ENCODE results near the gene ACSBG1. TPM values are rescaled to one million over a fixed set of nuclear protein-coding genes. Genes with fewer than 3 reads are reported as not detected.

The ACSBG1 gene
- total RNA-seq, 2 donors from 2014 or later = not detected

- no peak for DNase-seq (ENCODE audit: low spot score)
Observed at GRCh38 chr15:78195735-78196201, 38.6 kb downstream of the ACSBG1 start.

GRCh38 chr15:78194568-78194925 is 39.8 kb downstream of the ACSBG1 start:
- no peak overlapping the region for H3K4me3 ChIP-seq
- DNase-seq (ENCODE audit: low spot score) (no peak), ATAC-seq (ENCODE audit: insufficient number of reproducible peaks, low FRiP score, low read depth) (no peak)
- H3K9me3 ChIP-seq = no peaks in the 10 kb centered on the region
- H3K36me3 ChIP-seq = no peaks in the 10 kb centered on the region
- no peaks in the 10 kb centered on the region for H3K27me3 ChIP-seq (replicated peaks; ENCODE audit: insufficient read depth)
- no peak overlapping the region for H3K27ac ChIP-seq
- TF ChIP-seq CTCF (IDR thresholded peaks at IDR 0.05) = no peak
- H3K4me1 ChIP-seq (ENCODE audit: control insufficient read depth in 1 of 2, low read depth in 2 of 2) = no peaks in the 10 kb centered on the region

More at GRCh38 chr15:78195735-78196201, 38.6 kb downstream of the ACSBG1 start:
- Histone ChIP-seq H3K9me3 (no peaks in the 10 kb centered on the region), H3K36me3 (no peaks in the 10 kb centered on the region), H3K4me1 (ENCODE audit: control insufficient read depth in 1 of 2, low read depth in 2 of 2) (no peaks in the 10 kb centered on the region), H3K27me3 (replicated peaks; ENCODE audit: insufficient read depth) (no peaks in the 10 kb centered on the region), H3K4me3 (no peak overlapping the region), H3K27ac (no peak overlapping the region)
- TF ChIP-seq CTCF (IDR thresholded peaks at IDR 0.05) = peak; percentile 73
- ATAC-seq (ENCODE audit: insufficient number of reproducible peaks, low FRiP score, low read depth) = no peak

GRCh38 chr15:78193731-78194567 is 40.4 kb downstream of the ACSBG1 start:
- H3K36me3 ChIP-seq = no peaks in the 10 kb centered on the region
- no peak for TF ChIP-seq CTCF (IDR thresholded peaks at IDR 0.05)
- ATAC-seq (ENCODE audit: insufficient number of reproducible peaks, low FRiP score, low read depth) (no peak), DNase-seq (ENCODE audit: low spot score) (no peak)
- no peaks in the 10 kb centered on the region for H3K9me3 ChIP-seq
- no peak overlapping the region for H3K4me3 ChIP-seq
- no peaks in the 10 kb centered on the region for H3K4me1 ChIP-seq (ENCODE audit: control insufficient read depth in 1 of 2, low read depth in 2 of 2)
- no peaks in the 10 kb centered on the region for H3K27me3 ChIP-seq (replicated peaks; ENCODE audit: insufficient read depth)
- no peak overlapping the region for H3K27ac ChIP-seq

GRCh38 chr15:78192826-78193594 is 41.4 kb downstream of the ACSBG1 start:
- no peaks in the 10 kb centered on the region for H3K27me3 ChIP-seq (replicated peaks; ENCODE audit: insufficient read depth)
- ATAC-seq (ENCODE audit: insufficient number of reproducible peaks, low FRiP score, low read depth) (no peak), DNase-seq (ENCODE audit: low spot score) (no peak)
- H3K4me1 ChIP-seq (ENCODE audit: control insufficient read depth in 1 of 2, low read depth in 2 of 2) = no peaks in the 10 kb centered on the region
- no peak for TF ChIP-seq CTCF (IDR thresholded peaks at IDR 0.05)
- no peaks in the 10 kb centered on the region for H3K36me3 ChIP-seq
- H3K27ac ChIP-seq = no peak overlapping the region
- no peaks in the 10 kb centered on the region for H3K9me3 ChIP-seq
- H3K4me3 ChIP-seq = no peak overlapping the region

GRCh38 chr15:78182821-78183220 is 51.5 kb downstream of the ACSBG1 start:
- no peak for TF ChIP-seq CTCF (IDR thresholded peaks at IDR 0.05)
- DNase-seq (ENCODE audit: low spot score) (no peak), ATAC-seq (ENCODE audit: insufficient number of reproducible peaks, low FRiP score, low read depth) (no peak)

More at GRCh38 chr15:78182821-78183220, 51.5 kb downstream of the ACSBG1 start:
- Histone ChIP-seq H3K27me3 (replicated peaks; ENCODE audit: insufficient read depth) (no peaks in the 10 kb centered on the region), H3K4me1 (ENCODE audit: control insufficient read depth in 1 of 2, low read depth in 2 of 2) (no peaks in the 10 kb centered on the region), H3K36me3 (no peaks in the 10 kb centered on the region), H3K27ac (no peak overlapping the region), H3K9me3 (no peaks in the 10 kb centered on the region), H3K4me3 (no peak overlapping the region)

All from thoracic aorta (tissue), 2 donors.